DND-41 (cell line): ENCODE data around the gene TEX9.

ENCODE experiments used
- EZH2 ChIP-seq: IDR thresholded peaks from 3 replicates; pipeline ENCODE4 v1.6.1; 2012; ENCODE audit warnings: borderline replicate concordance, low read depth, mild to moderate bottlenecking, moderate library complexity, low read length, inconsistent platforms; ENCODE audit not compliant: severe bottlenecking
- TF ChIP-seq, protein P1 (sequence below): IDR thresholded peaks from 2 replicates; pipeline ENCODE4 v1.5.1; 2012; ENCODE audit warnings: borderline replicate concordance, low read length, moderate library complexity, mild to moderate bottlenecking; ENCODE audit not compliant: poor library complexity, severe bottlenecking; ENCODE audit errors: extremely low read depth

DNA sequence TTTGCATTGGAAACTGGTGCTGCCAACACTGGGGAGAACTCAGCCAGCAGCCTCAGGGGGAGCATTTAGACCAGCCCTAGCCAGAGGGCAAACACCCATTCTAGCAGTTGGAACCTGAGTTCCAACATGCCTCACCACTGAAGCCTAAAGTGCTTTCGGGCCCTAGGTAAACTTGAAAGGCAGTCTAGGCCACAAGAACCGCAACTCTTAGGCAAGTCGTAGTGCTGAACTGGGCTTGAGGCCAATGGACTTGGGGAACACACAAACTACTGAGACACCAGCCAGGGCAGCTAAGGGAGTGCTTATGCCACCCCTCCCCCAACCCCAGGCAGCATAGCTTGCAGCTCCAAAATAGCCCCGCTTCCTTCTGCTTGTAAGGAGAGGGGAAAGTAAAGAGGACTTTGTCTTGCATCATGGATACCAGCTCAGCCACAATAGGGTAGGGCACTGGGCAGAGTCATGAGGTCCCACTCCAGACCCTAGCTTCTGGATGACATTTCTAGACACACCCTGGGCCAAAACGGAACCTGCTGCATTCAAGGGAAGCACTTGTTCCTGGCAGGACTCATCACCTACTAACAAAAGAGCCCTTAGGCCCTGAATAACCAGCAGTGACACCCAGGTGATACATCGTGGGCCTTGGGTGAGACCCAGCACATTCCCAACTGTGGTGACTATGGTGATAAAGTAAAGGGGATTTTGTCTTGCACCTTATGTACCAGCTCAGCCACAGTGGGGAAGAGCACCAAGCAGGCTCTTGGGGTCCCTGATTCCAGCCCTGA, 37.3 kb upstream of the TEX9 start:
- no peak for TF ChIP-seq EZH2
- TF ChIP-seq, protein P1, sequence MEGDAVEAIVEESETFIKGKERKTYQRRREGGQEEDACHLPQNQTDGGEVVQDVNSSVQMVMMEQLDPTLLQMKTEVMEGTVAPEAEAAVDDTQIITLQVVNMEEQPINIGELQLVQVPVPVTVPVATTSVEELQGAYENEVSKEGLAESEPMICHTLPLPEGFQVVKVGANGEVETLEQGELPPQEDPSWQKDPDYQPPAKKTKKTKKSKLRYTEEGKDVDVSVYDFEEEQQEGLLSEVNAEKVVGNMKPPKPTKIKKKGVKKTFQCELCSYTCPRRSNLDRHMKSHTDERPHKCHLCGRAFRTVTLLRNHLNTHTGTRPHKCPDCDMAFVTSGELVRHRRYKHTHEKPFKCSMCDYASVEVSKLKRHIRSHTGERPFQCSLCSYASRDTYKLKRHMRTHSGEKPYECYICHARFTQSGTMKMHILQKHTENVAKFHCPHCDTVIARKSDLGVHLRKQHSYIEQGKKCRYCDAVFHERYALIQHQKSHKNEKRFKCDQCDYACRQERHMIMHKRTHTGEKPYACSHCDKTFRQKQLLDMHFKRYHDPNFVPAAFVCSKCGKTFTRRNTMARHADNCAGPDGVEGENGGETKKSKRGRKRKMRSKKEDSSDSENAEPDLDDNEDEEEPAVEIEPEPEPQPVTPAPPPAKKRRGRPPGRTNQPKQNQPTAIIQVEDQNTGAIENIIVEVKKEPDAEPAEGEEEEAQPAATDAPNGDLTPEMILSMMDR, result no peak
